ENCODE results near the gene THBS3. TPM values are rescaled to one million over a fixed set of nuclear protein-coding genes. Genes with fewer than 3 reads are reported as not detected.

THBS3 gene
- total and polyA plus RNA-seq, 9 of the 15 experiments (the other 6 are each of a cell fraction or from before 2014, with no cell fraction given) = 0.59 to 8.3 (median 3.2) TPM

DNA sequence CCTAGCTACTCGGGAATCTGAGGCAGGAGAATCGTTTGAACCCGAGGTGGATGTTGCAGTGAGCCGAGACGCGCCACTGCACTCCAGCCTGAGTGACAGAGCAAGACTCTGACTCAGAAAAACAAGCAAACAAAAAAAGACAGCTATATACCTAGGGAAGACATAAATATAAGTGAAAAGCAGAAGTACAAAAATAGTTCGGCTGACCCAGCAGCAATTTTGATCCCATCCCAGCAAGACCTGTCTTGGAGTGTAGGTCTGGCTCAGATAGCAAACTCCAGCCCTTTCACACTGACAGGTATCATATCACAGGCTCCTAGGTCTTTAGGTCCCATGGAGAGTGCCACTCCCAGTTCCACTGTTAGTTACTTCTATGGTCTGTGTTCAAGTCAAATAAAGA lies 15.3 kb upstream of the THBS3 start (continued):
- TF ChIP-seq, protein P1, sequence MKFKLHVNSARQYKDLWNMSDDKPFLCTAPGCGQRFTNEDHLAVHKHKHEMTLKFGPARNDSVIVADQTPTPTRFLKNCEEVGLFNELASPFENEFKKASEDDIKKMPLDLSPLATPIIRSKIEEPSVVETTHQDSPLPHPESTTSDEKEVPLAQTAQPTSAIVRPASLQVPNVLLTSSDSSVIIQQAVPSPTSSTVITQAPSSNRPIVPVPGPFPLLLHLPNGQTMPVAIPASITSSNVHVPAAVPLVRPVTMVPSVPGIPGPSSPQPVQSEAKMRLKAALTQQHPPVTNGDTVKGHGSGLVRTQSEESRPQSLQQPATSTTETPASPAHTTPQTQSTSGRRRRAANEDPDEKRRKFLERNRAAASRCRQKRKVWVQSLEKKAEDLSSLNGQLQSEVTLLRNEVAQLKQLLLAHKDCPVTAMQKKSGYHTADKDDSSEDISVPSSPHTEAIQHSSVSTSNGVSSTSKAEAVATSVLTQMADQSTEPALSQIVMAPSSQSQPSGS (CRISPR knock-in tag; IDR thresholded peaks at IDR 0.05) = no peak
- no peak for TF ChIP-seq KLF1 (tag; IDR thresholded peaks at IDR 0.05)
- no peak for TF ChIP-seq CC2D1A (IDR thresholded peaks at IDR 0.05)
- TF ChIP-seq, protein P2, sequence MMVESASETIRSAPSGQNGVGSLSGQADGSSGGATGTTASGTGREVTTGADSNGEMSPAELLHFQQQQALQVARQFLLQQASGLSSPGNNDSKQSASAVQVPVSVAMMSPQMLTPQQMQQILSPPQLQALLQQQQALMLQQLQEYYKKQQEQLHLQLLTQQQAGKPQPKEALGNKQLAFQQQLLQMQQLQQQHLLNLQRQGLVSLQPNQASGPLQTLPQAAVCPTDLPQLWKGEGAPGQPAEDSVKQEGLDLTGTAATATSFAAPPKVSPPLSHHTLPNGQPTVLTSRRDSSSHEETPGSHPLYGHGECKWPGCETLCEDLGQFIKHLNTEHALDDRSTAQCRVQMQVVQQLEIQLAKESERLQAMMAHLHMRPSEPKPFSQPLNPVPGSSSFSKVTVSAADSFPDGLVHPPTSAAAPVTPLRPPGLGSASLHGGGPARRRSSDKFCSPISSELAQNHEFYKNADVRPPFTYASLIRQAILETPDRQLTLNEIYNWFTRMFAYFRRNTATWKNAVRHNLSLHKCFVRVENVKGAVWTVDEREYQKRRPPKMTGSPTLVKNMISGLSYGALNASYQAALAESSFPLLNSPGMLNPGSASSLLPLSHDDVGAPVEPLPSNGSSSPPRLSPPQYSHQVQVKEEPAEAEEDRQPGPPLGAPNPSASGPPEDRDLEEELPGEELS (CRISPR knock-in tag; IDR thresholded peaks at IDR 0.05; ENCODE audit: borderline replicate concordance) = no peak
- no peak for TF ChIP-seq NCOA1 (IDR thresholded peaks at IDR 0.05; ENCODE audit: low read depth)
- no peak for TF ChIP-seq PPARD (CRISPR knock-in tag; IDR thresholded peaks at IDR 0.05)
- TF ChIP-seq SMARCA4 (IDR thresholded peaks at IDR 0.05) = 0 out of 2 replicates have a peak, but pooled peaks have one; percentile 21
- no peak for TF ChIP-seq ZNF197 (CRISPR knock-in tag; IDR thresholded peaks at IDR 0.05; ENCODE audit: low read depth)
- TF ChIP-seq, protein P3, sequence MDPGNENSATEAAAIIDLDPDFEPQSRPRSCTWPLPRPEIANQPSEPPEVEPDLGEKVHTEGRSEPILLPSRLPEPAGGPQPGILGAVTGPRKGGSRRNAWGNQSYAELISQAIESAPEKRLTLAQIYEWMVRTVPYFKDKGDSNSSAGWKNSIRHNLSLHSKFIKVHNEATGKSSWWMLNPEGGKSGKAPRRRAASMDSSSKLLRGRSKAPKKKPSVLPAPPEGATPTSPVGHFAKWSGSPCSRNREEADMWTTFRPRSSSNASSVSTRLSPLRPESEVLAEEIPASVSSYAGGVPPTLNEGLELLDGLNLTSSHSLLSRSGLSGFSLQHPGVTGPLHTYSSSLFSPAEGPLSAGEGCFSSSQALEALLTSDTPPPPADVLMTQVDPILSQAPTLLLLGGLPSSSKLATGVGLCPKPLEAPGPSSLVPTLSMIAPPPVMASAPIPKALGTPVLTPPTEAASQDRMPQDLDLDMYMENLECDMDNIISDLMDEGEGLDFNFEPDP (CRISPR knock-in tag; IDR thresholded peaks at IDR 0.05) = no peak
- TF ChIP-seq CEBPB (tag; IDR thresholded peaks at IDR 0.05) = no peak
- TF ChIP-seq ZZZ3 (IDR thresholded peaks at IDR 0.05) = no peak
- TF ChIP-seq, protein P4, sequence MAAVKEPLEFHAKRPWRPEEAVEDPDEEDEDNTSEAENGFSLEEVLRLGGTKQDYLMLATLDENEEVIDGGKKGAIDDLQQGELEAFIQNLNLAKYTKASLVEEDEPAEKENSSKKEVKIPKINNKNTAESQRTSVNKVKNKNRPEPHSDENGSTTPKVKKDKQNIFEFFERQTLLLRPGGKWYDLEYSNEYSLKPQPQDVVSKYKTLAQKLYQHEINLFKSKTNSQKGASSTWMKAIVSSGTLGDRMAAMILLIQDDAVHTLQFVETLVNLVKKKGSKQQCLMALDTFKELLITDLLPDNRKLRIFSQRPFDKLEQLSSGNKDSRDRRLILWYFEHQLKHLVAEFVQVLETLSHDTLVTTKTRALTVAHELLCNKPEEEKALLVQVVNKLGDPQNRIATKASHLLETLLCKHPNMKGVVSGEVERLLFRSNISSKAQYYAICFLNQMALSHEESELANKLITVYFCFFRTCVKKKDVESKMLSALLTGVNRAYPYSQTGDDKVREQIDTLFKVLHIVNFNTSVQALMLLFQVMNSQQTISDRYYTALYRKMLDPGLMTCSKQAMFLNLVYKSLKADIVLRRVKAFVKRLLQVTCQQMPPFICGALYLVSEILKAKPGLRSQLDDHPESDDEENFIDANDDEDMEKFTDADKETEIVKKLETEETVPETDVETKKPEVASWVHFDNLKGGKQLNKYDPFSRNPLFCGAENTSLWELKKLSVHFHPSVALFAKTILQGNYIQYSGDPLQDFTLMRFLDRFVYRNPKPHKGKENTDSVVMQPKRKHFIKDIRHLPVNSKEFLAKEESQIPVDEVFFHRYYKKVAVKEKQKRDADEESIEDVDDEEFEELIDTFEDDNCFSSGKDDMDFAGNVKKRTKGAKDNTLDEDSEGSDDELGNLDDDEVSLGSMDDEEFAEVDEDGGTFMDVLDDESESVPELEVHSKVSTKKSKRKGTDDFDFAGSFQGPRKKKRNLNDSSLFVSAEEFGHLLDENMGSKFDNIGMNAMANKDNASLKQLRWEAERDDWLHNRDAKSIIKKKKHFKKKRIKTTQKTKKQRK (IDR thresholded peaks at IDR 0.05; ENCODE audit: borderline replicate concordance, low read depth, low read length) = no peak
- no peak for TF ChIP-seq MYBL2 (IDR thresholded peaks at IDR 0.05; ENCODE audit: low read depth)
- no peak for TF ChIP-seq MYBL2 (CRISPR knock-in tag; IDR thresholded peaks at IDR 0.05; ENCODE audit: borderline replicate concordance)
- TF ChIP-seq SP1 (CRISPR knock-in tag; IDR thresholded peaks at IDR 0.05) = no peak
- TF ChIP-seq SREBF1 (IDR thresholded peaks at IDR 0.05; ENCODE audit: borderline replicate concordance, low read depth, low read length) = no peak
- peak; percentile 64 for TF ChIP-seq MEIS2 (IDR thresholded peaks at IDR 0.05; ENCODE audit: partially characterized antibody)
- no peak for TF ChIP-seq FOSL1 (tag; conservative IDR thresholded peaks at IDR 0.05)
- no peak for TF ChIP-seq PCBP1 (IDR thresholded peaks at IDR 0.05; ENCODE audit: low read depth, low read length, poor library complexity, severe bottlenecking)
- no peak for TF ChIP-seq ZFX (CRISPR knock-in tag; IDR thresholded peaks at IDR 0.05)
- TF ChIP-seq RHOXF2B (CRISPR knock-in tag; conservative IDR thresholded peaks at IDR 0.05) = no peak
- TF ChIP-seq FUS (optimal IDR thresholded peaks at IDR 0.05; ENCODE audit: low read depth, low read length) = no peak
- no peak for TF ChIP-seq NFE2 (IDR thresholded peaks at IDR 0.05; ENCODE audit: low read depth)
- no peak for TF ChIP-seq ZNF551 (CRISPR knock-in tag; IDR thresholded peaks at IDR 0.05)
